Measurements from ENCODE around the gene CHRM4.

The CHRM4 gene

GRCh38 chr11:46335890-46336562 is 55.5 kb downstream of the CHRM4 start:
- H2AFZ ChIP-seq (ENCODE audit: low read length, unreplicated experiment): no peak overlapping the region
- peaks cover 35% of the 10 kb centered on the region for H3K27me3 ChIP-seq (ENCODE audit: insufficient read depth, low read length)
- no peaks in the 10 kb centered on the region for H3K79me2 ChIP-seq (ENCODE audit: control insufficient read depth, insufficient read depth, low read length, unreplicated experiment)
- no peak overlapping the region for H3K4me3 ChIP-seq (ENCODE audit: low read depth, low read length)
- no peak overlapping the region for H3K27ac ChIP-seq (ENCODE audit: low read depth, low read length)
- H3K4me1 ChIP-seq (ENCODE audit: control insufficient read depth, insufficient read depth, low read length, unreplicated experiment): no peaks in the 10 kb centered on the region
- no peaks in the 10 kb centered on the region for H3K36me3 ChIP-seq (ENCODE audit: insufficient read depth, low read length)

- H3K27ac ChIP-seq (ENCODE audit: low read depth, low read length): no peak overlapping the region
- H3K4me3 ChIP-seq (ENCODE audit: low read depth, low read length): no peak overlapping the region
- no peaks in the 10 kb centered on the region for H3K36me3 ChIP-seq (ENCODE audit: insufficient read depth, low read length)
- no peaks in the 10 kb centered on the region for H3K79me2 ChIP-seq (ENCODE audit: control insufficient read depth, insufficient read depth, low read length, unreplicated experiment)
- no peak overlapping the region for H2AFZ ChIP-seq (ENCODE audit: low read length, unreplicated experiment)
- no peaks in the 10 kb centered on the region for H3K4me1 ChIP-seq (ENCODE audit: control insufficient read depth, insufficient read depth, low read length, unreplicated experiment)
- H3K27me3 ChIP-seq (ENCODE audit: insufficient read depth, low read length): peaks cover 43% of the 10 kb centered on the region
These were observed 56.3 kb downstream of the CHRM4 start for GRCh38 chr11:46335271-46335670.

- Histone ChIP-seq H3K36me3 (ENCODE audit: insufficient read depth, low read length) (no peaks in the 10 kb centered on the region), H3K27me3 (ENCODE audit: insufficient read depth, low read length) (peaks cover 47% of the 10 kb centered on the region), H3K27ac (ENCODE audit: low read depth, low read length) (no peak overlapping the region), H3K4me3 (ENCODE audit: low read depth, low read length) (no peak overlapping the region), H3K4me1 (ENCODE audit: control insufficient read depth, insufficient read depth, low read length, unreplicated experiment) (no peaks in the 10 kb centered on the region), H3K79me2 (ENCODE audit: control insufficient read depth, insufficient read depth, low read length, unreplicated experiment) (no peaks in the 10 kb centered on the region), H2AFZ (ENCODE audit: low read length, unreplicated experiment) (no peak overlapping the region)
These were observed 57.4 kb downstream of the CHRM4 start for GRCh38 chr11:46334211-46334610.
